GM12878 (cell line): ENCODE results near the gene PRRX2. TPM values are rescaled to one million over a fixed set of nuclear protein-coding genes. Genes with fewer than 3 reads are reported as not detected.

ENCODE experiments used
- ATAC-seq: fragments of 200-7000 bp; cut with Tn5 transposase; 3 replicates; pipeline ENCODE4 v1.9.1; 2020; ENCODE audit warnings: mild to moderate bottlenecking, moderate library complexity
- BruUV-seq: library from RNA; stranded (reverse); fragments of 400-500 nt; replicated peaks from 2 replicates; lab custom pipeline; 2021; lab: Mats Ljungman, UMichigan
- CTCF ChIA-PET: fragments of 300-600 bp; sonication (Branson Sonifier 250); formaldehyde crosslinking; extraction: SDS; loops from one replicate; lab custom pipeline; 2021; ENCODE audit warnings: inconsistent platforms; lab: Yijun Ruan, JAX
- POLR2A ChIA-PET: fragments of 350-600 bp; formaldehyde crosslinking; extraction: SDS; loops from one replicate; lab custom pipeline; 2021; ENCODE audit warnings: inconsistent platforms; lab: Charles Lee
- RAD21 ChIA-PET: fragments of 300-600 bp; sonication (Branson Sonifier 250); formaldehyde crosslinking; loops from one replicate; lab custom pipeline; 2023; ENCODE audit warnings: antibody characterized with exemption; ENCODE audit not compliant: unreplicated experiment; lab: Charles Lee
- SMC1A ChIA-PET: fragments of 300-600 bp; sonication (Branson Sonifier 250); formaldehyde crosslinking; loops from one replicate; lab custom pipeline; 2023; ENCODE audit not compliant: unreplicated experiment, uncharacterized antibody; lab: Charles Lee
- DNase-seq: peaks from one replicate; pipeline ENCODE4 v3.0.0-alpha.2; 2011; ENCODE audit warnings: low read depth, low spot score
- FAIRE-seq: peaks from 3 replicates; lab custom pipeline; 2011; peaks lifted over from hg19 to GRCh38; lab: Jason Lieb, UNC
- H2AFZ ChIP-seq: 2 replicates; pipeline ENCODE4 v1.6.0; 2011; ENCODE audit warnings: low read depth, low read length, control low read depth; ENCODE audit not compliant: control insufficient read depth
- H3K27ac ChIP-seq: 2 replicates; pipeline ENCODE4 v1.5.1; 2011; ENCODE audit warnings: control low read depth; ENCODE audit not compliant: control insufficient read depth, insufficient read depth
- H3K27me3 ChIP-seq, 2 experiments: replicated peaks in 1 of 2; 2 replicates each; pipeline versions ENCODE4 v1.6.0 to v1.6.1; 2011; ENCODE audit warnings: low read length in 1 of 2; ENCODE audit not compliant: control insufficient read depth in 2 of 2, insufficient read depth in 2 of 2
- H3K36me3 ChIP-seq, 2 experiments: 2 replicates each; pipeline ENCODE4 v1.5.1; 2011; ENCODE audit warnings: low read length in 1 of 2; ENCODE audit not compliant: control insufficient read depth in 2 of 2, insufficient read depth in 2 of 2
- H3K4me1 ChIP-seq: 2 replicates; pipeline ENCODE4 v1.6.1; 2011; ENCODE audit warnings: mild to moderate bottlenecking, low read length, moderate library complexity, mixed read lengths; ENCODE audit not compliant: control insufficient read depth, insufficient read depth
- H3K4me2 ChIP-seq: 2 replicates; pipeline ENCODE4 v1.6.0; 2011; ENCODE audit warnings: control low read depth; ENCODE audit not compliant: control insufficient read depth, insufficient read depth
- H3K4me3 ChIP-seq: fragments of 200-600 bp; sonication (generic); 2 replicates; pipeline ENCODE4 v1.5.1; 2016
- H3K79me2 ChIP-seq: 2 replicates; pipeline ENCODE4 v1.6.0; 2011; ENCODE audit warnings: low read length; ENCODE audit not compliant: control insufficient read depth, insufficient read depth
- H3K9ac ChIP-seq: 2 replicates; pipeline ENCODE4 v1.8.0; 2011; ENCODE audit warnings: low read length, control low read depth, mixed read lengths; ENCODE audit not compliant: control insufficient read depth, insufficient read depth
- H3K9me3 ChIP-seq: replicated peaks from 3 replicates; pipeline ENCODE4 v1.5.1; 2011; ENCODE audit warnings: mild to moderate bottlenecking, low read length; ENCODE audit not compliant: control insufficient read depth, insufficient read depth
- H4K20me1 ChIP-seq: 2 replicates; pipeline ENCODE4 v1.6.0; 2011; ENCODE audit not compliant: control insufficient read depth, insufficient read depth
- CBFB ChIP-seq: IDR thresholded peaks from 2 replicates; pipeline ENCODE4 v1.6.1; 2016; ENCODE audit warnings: antibody characterized with exemption, low read depth
- E2F4 ChIP-seq: IDR thresholded peaks from 2 replicates; pipeline ENCODE4 v1.6.1; 2012; ENCODE audit warnings: low read depth, low read length, improper control_type of control experiment
- HSF1 ChIP-seq: fragments of 150-350 bp; IDR thresholded peaks from 2 replicates; pipeline ENCODE4 v1.6.1; 2014; ENCODE audit warnings: mild to moderate bottlenecking, low read depth, low read length
- NRF1 ChIP-seq: conservative IDR thresholded peaks from 2 replicates; pipeline ENCODE4 v1.6.1; 2011; ENCODE audit warnings: mild to moderate bottlenecking, low read depth, low read length, improper control_type of control experiment
- PKNOX1 ChIP-seq: fragments of 450-650 bp; IDR thresholded peaks from 2 replicates; pipeline ENCODE4 v1.6.1; 2016; ENCODE audit warnings: mild to moderate bottlenecking
- PRDM15 ChIP-seq: fragments of 450-650 bp; formaldehyde crosslinking; IDR thresholded peaks from 2 replicates; pipeline ENCODE4 v1.4.0; 2020; ENCODE audit warnings: mild to moderate bottlenecking, moderate library complexity
- RCOR1 ChIP-seq: conservative IDR thresholded peaks from 2 replicates; pipeline ENCODE4 v1.6.1; 2012; ENCODE audit warnings: low read depth, low read length, improper control_type of control experiment
- RFX5 ChIP-seq: IDR thresholded peaks from 2 replicates; pipeline ENCODE4 v1.6.1; 2011; ENCODE audit warnings: low read depth, low read length, improper control_type of control experiment
- SMAD1 ChIP-seq: fragments of 450-650 bp; IDR thresholded peaks from 2 replicates; pipeline ENCODE4 v1.6.1; 2018; ENCODE audit warnings: mild to moderate bottlenecking, low read depth; ENCODE audit not compliant: partially characterized antibody
- SP1 ChIP-seq: IDR thresholded peaks from one replicate; pipeline ENCODE4 v1.6.1; 2011; ENCODE audit warnings: low read depth, low read length
- USF2 ChIP-seq: IDR thresholded peaks from 2 replicates; pipeline ENCODE4 v1.6.1; 2011; ENCODE audit warnings: low read depth, low read length, improper control_type of control experiment, borderline replicate concordance
- ZBTB33 ChIP-seq: fragments of 450-650 bp; IDR thresholded peaks from 2 replicates; pipeline ENCODE4 v1.6.1; 2017; ENCODE audit warnings: mild to moderate bottlenecking
- ZNF207 ChIP-seq: fragments of 450-650 bp; IDR thresholded peaks from 2 replicates; pipeline ENCODE4 v1.6.1; 2014; ENCODE audit warnings: antibody characterized with exemption, mild to moderate bottlenecking, borderline replicate concordance
- WGBS: methylation state at CpG from one replicate; pipeline ENCODE4 v1.1.6; 2016; ENCODE audit warnings: low lambda C conversion rate; ENCODE audit not compliant: insufficient replicate concordance, insufficient coverage; ENCODE audit errors: missing lambda C conversion rate; 5-methylcytosine and 5-hydroxymethylcytosine counted together
- in situ Hi-C: fragments of 300-500 bp; cut with MboI; formaldehyde crosslinking; loops from 9 replicates; pipeline ENCODE4 v1.14.3; 2018; ENCODE audit warnings: mixed read lengths
- intact Hi-C: fragments of 100-400 bp; cut with micrococcal nuclease; formaldehyde crosslinking; loops from one replicate; pipeline ENCODE4 v1.14.2; 2022; ENCODE audit not compliant: unreplicated experiment
- polyA plus RNA-seq, 11 experiments: library from polyadenylated mRNA; depleted of rRNA in 4 of 11; unstranded in 6 of 11; stranded (reverse) in 5 of 11; fragments of >200 nt; fragmentation: Nextera tagmentation in 4 of 11; fragmentation: Illumina TruSeq in 1 of 11; extraction: Ambion mirVana in 4 of 11; extraction: Trizol in 1 of 11; gene quantifications; 1 replicate in 1 of 11; 2 replicates in 10 of 11; pipeline versions ENCODE4 v1.2.1 to v1.2.3, GENCODE V29; 2011 to 2016; ENCODE audit warnings: inconsistent platforms in 2 of 11, missing spikeins in 2 of 11, low read depth in 1 of 11
- total RNA-seq, 4 experiments: library from RNA; depleted of rRNA in 3 of 4; stranded (reverse); fragments of >200 nt in 3 of 4; fragmentation: Illumina TruSeq in 1 of 4; extraction: Trizol in 1 of 4; gene quantifications; 2 replicates each; pipeline versions ENCODE4 v1.2.1 to v1.2.3, GENCODE V29; 2013 to 2021

Gene PRRX2
- total and polyA plus RNA-seq, 10 of the 15 experiments (the other 5 are each of a cell fraction or from before 2014, with no cell fraction given): not detected

GRCh38 chr9:129750013-129750638 is 84.7 kb downstream of the PRRX2 start:
- POLR2A ChIA-PET: interaction anchor here (0.6 kb wide), 1 partner anchor 1296 kb away, joined by 7 read pairs; no protein-coding TSS in a partner anchor
- no peak overlapping the region for H3K4me2 ChIP-seq
- SMC1A ChIA-PET: interaction anchor here (0.6 to 1.6 kb wide), 2 partner anchors 13 to 110 kb away, joined by 3 to 4 read pairs; no protein-coding TSS in a partner anchor
- H3K4me1 ChIP-seq: no peaks in the 10 kb centered on the region
- H3K9ac ChIP-seq: no peak overlapping the region
- H3K27me3 ChIP-seq: no peaks in the 10 kb centered on the region; a peak in 2 of 4 replicates
- DNase-seq: no peak
- CTCF ChIA-PET: interaction anchor here (0.6 to 1.6 kb wide), 2 partner anchors 12 to 564 kb away, joined by 3 to 8 read pairs; no protein-coding TSS in a partner anchor
- H2AFZ ChIP-seq: no peak overlapping the region
- H3K4me3 ChIP-seq: no peak overlapping the region
- ATAC-seq: no peak
- no peaks in the 10 kb centered on the region for H3K36me3 ChIP-seq
- intact Hi-C loops: no loop called here
- RAD21 ChIA-PET: no interaction called here
- H3K79me2 ChIP-seq: no peaks in the 10 kb centered on the region
- no peak for TF ChIP-seq RCOR1
- TF ChIP-seq USF2: no peak
- TF ChIP-seq RFX5: no peak
- no peak for TF ChIP-seq CBFB
- TF ChIP-seq PKNOX1: no peak
- TF ChIP-seq ZBTB33: no peak
- TF ChIP-seq SP1: no peak
- TF ChIP-seq PRDM15 (CRISPR knock-in tag): no peak
- TF ChIP-seq SMAD1: no peak
- TF ChIP-seq NRF1: no peak
- no peak for TF ChIP-seq HSF1
- no peak for TF ChIP-seq E2F4
- no peak for TF ChIP-seq ZNF207
- BruUV-seq: no TSS peak
- in situ Hi-C loops: no loop called here
- 41% methylated on average over 9 of the region's 9 CpGs for WGBS
- H3K9me3 ChIP-seq: no peaks in the 10 kb centered on the region
- no peak overlapping the region for H3K27ac ChIP-seq
- no peak for FAIRE-seq
- H4K20me1 ChIP-seq: no peaks in the 10 kb centered on the region; the same call in 1 of the 2 replicates
